Smooth muscle cell (in vitro differentiated cells): Measurements from ENCODE around the gene RDH5. TPM values are rescaled to one million over a fixed set of nuclear protein-coding genes. Genes with fewer than 3 reads are reported as not detected.

ENCODE experiments used
- DNase-seq: peaks from one replicate; lab custom pipeline; 2025; ENCODE audit not compliant: unreplicated experiment; lab: John Stamatoyannopoulos, UW
- H2AFZ ChIP-seq: fragments of 200-600 bp; sonication (generic); 2 replicates; pipeline ENCODE4 v1.6.0; 2016; ENCODE audit warnings: antibody characterized with exemption, low read depth, mild to moderate bottlenecking
- H3F3A ChIP-seq: fragments of 200-600 bp; sonication (generic); 2 replicates; pipeline ENCODE4 v1.6.0; 2017; ENCODE audit warnings: antibody characterized with exemption, low read depth
- H3K27ac ChIP-seq: fragments of 200-600 bp; sonication (generic); 2 replicates; pipeline ENCODE4 v1.5.1; 2016; ENCODE audit warnings: low read depth, mild to moderate bottlenecking
- H3K27me3 ChIP-seq: fragments of 200-600 bp; sonication (generic); 2 replicates; pipeline ENCODE4 v1.6.1; 2016; ENCODE audit warnings: low read depth, mild to moderate bottlenecking
- H3K36me3 ChIP-seq: fragments of 200-600 bp; sonication (generic); 2 replicates; pipeline ENCODE4 v1.5.1; 2016; ENCODE audit warnings: low read depth
- H3K4me1 ChIP-seq: fragments of 200-600 bp; sonication (generic); 2 replicates; pipeline ENCODE4 v1.5.1; 2016; ENCODE audit warnings: low read depth
- H3K4me2 ChIP-seq: fragments of 200-600 bp; sonication (generic); 2 replicates; pipeline ENCODE4 v1.6.0; 2016; ENCODE audit warnings: mild to moderate bottlenecking
- H3K4me3 ChIP-seq: fragments of 200-600 bp; sonication (generic); 2 replicates; pipeline ENCODE4 v1.5.1; 2016; ENCODE audit warnings: mild to moderate bottlenecking
- H3K79me2 ChIP-seq: fragments of 200-600 bp; sonication (generic); 2 replicates; pipeline ENCODE4 v1.6.0; 2016; ENCODE audit warnings: low read depth, mild to moderate bottlenecking
- H3K9ac ChIP-seq: fragments of 200-600 bp; sonication (generic); 2 replicates; pipeline ENCODE4 v1.6.0; 2016; ENCODE audit warnings: low read depth
- H3K9me3 ChIP-seq: fragments of 200-600 bp; sonication (generic); replicated peaks from 2 replicates; pipeline ENCODE4 v1.5.1; 2016; ENCODE audit warnings: low read depth
- H4K20me1 ChIP-seq: fragments of 200-600 bp; sonication (generic); 2 replicates; pipeline ENCODE4 v1.6.0; 2016; ENCODE audit warnings: low read depth
- WGBS: methylation state at CpG from one replicate; pipeline ENCODE4 v1.1.7; 2016; ENCODE audit warnings: low lambda C conversion rate; 5-methylcytosine and 5-hydroxymethylcytosine counted together
- polyA plus RNA-seq: library from polyadenylated mRNA; unstranded; fragments of >200 nt; fragmentation: Nextera tagmentation; extraction: Ambion mirVana; gene quantifications from 2 replicates; pipeline ENCODE4 v1.2.1, GENCODE V29; 2016
- total RNA-seq: library from RNA; depleted of rRNA; stranded (reverse); fragments of >200 nt; gene quantifications from 2 replicates; pipeline ENCODE4 v1.2.3, GENCODE V29; 2014
- TF ChIP-seq, protein P1 (sequence below): fragments of 200-600 bp; sonication (generic); IDR thresholded peaks from 2 replicates; pipeline ENCODE4 v1.5.1; 2017; ENCODE audit warnings: borderline replicate concordance, mild to moderate bottlenecking, antibody characterized with exemption; ENCODE audit not compliant: insufficient read depth, poor library complexity, severe bottlenecking

The RDH5 gene
- total and polyA plus RNA-seq, 2 experiments from 2014 or later = 3.7 TPM; not detected in 1

DNA sequence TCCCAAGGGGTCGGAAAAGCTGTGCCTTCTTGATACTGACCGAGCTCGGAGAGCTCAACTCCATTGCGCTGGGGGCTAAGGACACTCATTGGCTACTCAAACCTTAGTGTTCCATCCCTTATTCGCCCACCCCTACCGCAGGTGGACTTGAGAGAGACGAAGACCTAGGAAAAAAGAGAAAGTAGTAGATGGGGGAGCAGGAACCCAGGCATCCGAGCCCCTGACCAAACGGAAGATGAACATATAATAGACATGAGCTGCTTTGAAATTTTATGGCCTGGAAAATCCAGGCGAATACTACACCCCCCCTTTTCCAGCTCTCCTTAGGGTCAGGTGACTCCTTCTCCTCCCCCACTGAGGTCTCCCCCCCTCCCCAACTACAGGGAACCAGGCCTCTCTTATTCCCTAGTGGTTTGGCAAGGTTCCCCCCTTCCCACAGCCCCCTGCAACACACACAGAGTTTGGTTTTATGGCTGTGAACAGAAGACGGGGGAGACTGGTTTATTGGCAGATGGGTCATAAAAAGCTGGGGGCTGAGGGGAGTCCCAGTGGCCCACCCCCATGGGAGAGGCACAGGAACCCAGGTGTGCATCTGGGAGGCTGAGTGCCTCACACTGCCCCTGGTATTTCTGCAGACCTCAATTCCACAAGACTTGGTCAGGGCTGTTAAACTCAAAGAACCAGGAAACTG, 24.3 kb downstream of the RDH5 start:
- no peak for DNase-seq
- no peak overlapping the region for H3K9ac ChIP-seq
- WGBS = 6% methylated on average over 10 of the region's 11 CpGs

DNA sequence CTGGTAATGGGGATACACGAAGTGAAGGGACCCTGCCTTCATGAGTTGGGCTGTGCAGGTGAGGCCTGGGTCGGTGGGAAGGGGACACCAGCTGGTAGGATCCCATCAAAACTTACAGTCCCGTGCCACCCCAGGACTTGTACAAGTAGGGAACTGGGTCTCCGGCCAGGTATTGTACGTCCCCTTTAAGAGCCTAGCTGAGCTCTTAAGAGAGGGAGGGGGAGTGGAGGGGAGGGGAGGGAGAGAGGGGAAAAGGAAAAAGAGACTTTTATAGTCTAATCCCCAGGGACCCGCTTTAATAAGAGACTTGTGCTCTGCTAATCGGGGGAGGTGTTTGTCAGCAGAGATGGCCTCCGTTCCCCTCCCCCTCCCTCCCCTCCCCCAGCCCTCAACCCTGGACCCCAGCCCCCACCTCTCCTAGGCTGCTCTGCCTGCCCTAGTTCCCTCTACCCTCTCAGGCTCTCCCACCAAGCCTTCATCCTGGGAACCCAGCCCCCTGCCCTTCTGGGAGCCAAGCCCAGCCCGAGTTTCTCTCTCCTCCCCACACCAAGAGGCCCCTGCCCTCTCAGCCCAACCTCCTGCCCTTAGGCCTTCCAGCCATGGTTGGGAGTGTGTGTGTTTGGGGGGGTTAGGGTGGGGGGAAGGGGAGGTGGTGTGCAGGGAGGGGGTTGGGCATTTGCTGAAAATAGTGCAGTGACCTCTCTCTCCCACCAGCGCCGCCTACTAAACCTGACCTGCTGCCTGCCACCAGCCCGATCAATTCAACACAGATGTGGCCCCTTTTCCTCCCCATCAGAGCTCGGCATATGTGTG, 25.4 kb downstream of the RDH5 start:
- 10% methylated on average over 11 of the region's 13 CpGs for WGBS
- no peaks in the 10 kb centered on the region for H3K9me3 ChIP-seq
- peaks cover 48% of the 10 kb centered on the region for H4K20me1 ChIP-seq
- H2AFZ ChIP-seq = no peak overlapping the region
- H3K9ac ChIP-seq = no peak overlapping the region
- H3K4me3 ChIP-seq = peak overlapping the region; percentile 80
- TF ChIP-seq, protein P1, sequence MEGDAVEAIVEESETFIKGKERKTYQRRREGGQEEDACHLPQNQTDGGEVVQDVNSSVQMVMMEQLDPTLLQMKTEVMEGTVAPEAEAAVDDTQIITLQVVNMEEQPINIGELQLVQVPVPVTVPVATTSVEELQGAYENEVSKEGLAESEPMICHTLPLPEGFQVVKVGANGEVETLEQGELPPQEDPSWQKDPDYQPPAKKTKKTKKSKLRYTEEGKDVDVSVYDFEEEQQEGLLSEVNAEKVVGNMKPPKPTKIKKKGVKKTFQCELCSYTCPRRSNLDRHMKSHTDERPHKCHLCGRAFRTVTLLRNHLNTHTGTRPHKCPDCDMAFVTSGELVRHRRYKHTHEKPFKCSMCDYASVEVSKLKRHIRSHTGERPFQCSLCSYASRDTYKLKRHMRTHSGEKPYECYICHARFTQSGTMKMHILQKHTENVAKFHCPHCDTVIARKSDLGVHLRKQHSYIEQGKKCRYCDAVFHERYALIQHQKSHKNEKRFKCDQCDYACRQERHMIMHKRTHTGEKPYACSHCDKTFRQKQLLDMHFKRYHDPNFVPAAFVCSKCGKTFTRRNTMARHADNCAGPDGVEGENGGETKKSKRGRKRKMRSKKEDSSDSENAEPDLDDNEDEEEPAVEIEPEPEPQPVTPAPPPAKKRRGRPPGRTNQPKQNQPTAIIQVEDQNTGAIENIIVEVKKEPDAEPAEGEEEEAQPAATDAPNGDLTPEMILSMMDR = no peak
- H3K36me3 ChIP-seq = peaks cover under 1% of the 10 kb centered on the region
- H3K27me3 ChIP-seq = no peaks in the 10 kb centered on the region
- no peaks in the 10 kb centered on the region for H3F3A ChIP-seq
- H3K4me1 ChIP-seq = peaks cover 35% of the 10 kb centered on the region
- H3K4me2 ChIP-seq = peak overlapping the region; percentile 96
- peak overlapping the region; percentile 58 for H3K27ac ChIP-seq
- DNase-seq = no peak
- peaks cover 7% of the 10 kb centered on the region for H3K79me2 ChIP-seq

More for the DNA sequence above, 24.3 kb downstream of the RDH5 start:
- Histone ChIP-seq H3K9me3 (no peaks in the 10 kb centered on the region), H3K27ac (no peak overlapping the region), H2AFZ (no peak overlapping the region), H3K4me2 (peak overlapping the region; percentile 96), H3K36me3 (no peaks in the 10 kb centered on the region), H3K4me3 (peak overlapping the region; percentile 80), H3K79me2 (peaks cover 7% of the 10 kb centered on the region), H3F3A (no peaks in the 10 kb centered on the region), H4K20me1 (peaks cover 48% of the 10 kb centered on the region), H3K4me1 (peaks cover 35% of the 10 kb centered on the region), H3K27me3 (no peaks in the 10 kb centered on the region)
- TF ChIP-seq, protein P1 = no peak

DNA sequence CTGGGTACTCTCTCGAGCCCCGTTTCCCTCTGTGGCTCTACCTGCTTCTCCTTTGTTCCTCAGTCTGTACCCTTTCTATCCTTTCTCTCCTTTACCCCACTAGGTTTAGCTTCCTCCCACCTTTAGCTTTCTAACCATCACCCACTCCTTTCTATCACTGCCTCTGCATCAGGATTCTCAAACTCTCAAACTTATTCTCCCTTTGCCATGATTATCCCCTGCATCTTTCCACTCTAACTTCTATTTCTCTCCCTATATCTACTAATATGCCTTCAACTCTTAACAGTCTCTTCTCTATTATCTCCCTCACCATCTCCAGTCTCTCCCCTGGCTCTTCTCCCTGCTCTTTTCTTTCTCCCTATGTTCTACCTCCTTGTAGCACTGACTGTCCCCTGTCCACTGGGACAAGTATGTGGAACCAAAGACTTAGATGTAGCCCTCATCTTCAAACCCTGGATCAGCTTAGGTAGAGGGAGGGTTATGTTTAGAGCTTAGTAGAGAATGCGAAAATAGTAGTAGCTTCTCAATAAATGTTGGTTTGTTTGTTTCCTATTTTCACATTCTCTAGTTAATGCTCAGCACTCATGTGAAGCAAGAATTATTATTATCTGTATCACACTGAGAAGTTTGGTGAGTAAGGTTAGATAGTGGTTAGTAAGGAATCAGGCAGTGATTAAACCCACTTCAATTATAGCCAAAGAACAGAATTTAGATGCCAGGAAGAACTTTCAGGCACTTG, 26.1 kb downstream of the RDH5 start:
- H3K4me1 ChIP-seq = peaks cover 35% of the 10 kb centered on the region
- TF ChIP-seq, protein P1 = no peak
- H3K36me3 ChIP-seq = peaks cover 5% of the 10 kb centered on the region
- WGBS = 34% methylated on average over 3 of the region's 3 CpGs
- H3K4me3 ChIP-seq = no peak overlapping the region
- H3K4me2 ChIP-seq = peak overlapping the region; percentile 96
- no peaks in the 10 kb centered on the region for H3F3A ChIP-seq
- DNase-seq = no peak
- H4K20me1 ChIP-seq = peaks cover 48% of the 10 kb centered on the region
- H3K27me3 ChIP-seq = no peaks in the 10 kb centered on the region
- peak overlapping the region; percentile 58 for H3K27ac ChIP-seq
- H3K9ac ChIP-seq = no peak overlapping the region
- peaks cover 7% of the 10 kb centered on the region for H3K79me2 ChIP-seq
- H2AFZ ChIP-seq = no peak overlapping the region
- no peaks in the 10 kb centered on the region for H3K9me3 ChIP-seq
